Fibroblast of lung (primary cell): ENCODE results near the gene NEUROD2. TPM values are rescaled to one million over a fixed set of nuclear protein-coding genes. Genes with fewer than 3 reads are reported as not detected.

Experiments
- DNase-seq, 2 donors: peaks; one replicate each; pipeline versions ENCODE4 v3.0.0 to v3.0.0-alpha.2; 2010; ENCODE audit warnings: low read depth in 2 of 2
- H2AFZ ChIP-seq: 2 replicates; pipeline ENCODE4 v1.5.1; 2012; ENCODE audit warnings: low read length, control low read depth, inconsistent platforms
- H3K27ac ChIP-seq: 2 replicates; pipeline ENCODE4 v1.5.1; 2011; ENCODE audit warnings: low read length, control low read depth; ENCODE audit not compliant: insufficient read depth
- H3K27me3 ChIP-seq: 2 replicates; pipeline ENCODE4 v1.5.1; 2011; ENCODE audit warnings: mild to moderate bottlenecking, low read length; ENCODE audit not compliant: control insufficient read depth, insufficient read depth
- H3K36me3 ChIP-seq: 2 replicates; pipeline ENCODE4 v1.5.1; 2011; ENCODE audit warnings: low read length; ENCODE audit not compliant: control insufficient read depth, insufficient read depth
- H3K4me1 ChIP-seq: 2 replicates; pipeline ENCODE4 v1.5.1; 2011; ENCODE audit warnings: low read length; ENCODE audit not compliant: control insufficient read depth, insufficient read depth; ENCODE audit errors: extremely low read depth
- H3K4me2 ChIP-seq: 2 replicates; pipeline ENCODE4 v1.5.1; 2011; ENCODE audit warnings: low read length, control low read depth; ENCODE audit not compliant: insufficient read depth; ENCODE audit errors: extremely low read depth
- H3K4me3 ChIP-seq, 4 experiments: fragments of 200-600 bp in 1 of 4; sonication (generic) in 1 of 4; replicated peaks in 1 of 4; 2 replicates each; pipeline ENCODE4 v1.5.1; 2011 to 2016; ENCODE audit warnings: low read length in 4 of 4, low read depth in 3 of 4, mild to moderate bottlenecking in 3 of 4, control low read depth in 2 of 4, inconsistent platforms in 1 of 4, mixed read lengths in 1 of 4; ENCODE audit not compliant: insufficient read depth in 1 of 4; ENCODE audit errors: control extremely low read depth in 1 of 4
- H3K79me2 ChIP-seq: 2 replicates; pipeline ENCODE4 v1.5.1; 2012; ENCODE audit warnings: mild to moderate bottlenecking, low read length, inconsistent platforms; ENCODE audit not compliant: control insufficient read depth, insufficient read depth
- H3K9ac ChIP-seq: 2 replicates; pipeline ENCODE4 v1.5.1; 2011; ENCODE audit warnings: mild to moderate bottlenecking, low read length, control low read depth; ENCODE audit not compliant: insufficient read depth
- H3K9me3 ChIP-seq: 2 replicates; pipeline ENCODE4 v1.5.1; 2012; ENCODE audit warnings: low read depth, low read length; ENCODE audit not compliant: control insufficient read depth, insufficient read depth
- H4K20me1 ChIP-seq: 2 replicates; pipeline ENCODE4 v1.5.1; 2011; ENCODE audit warnings: low read length; ENCODE audit not compliant: control insufficient read depth, insufficient read depth; ENCODE audit errors: extremely low read depth
- CTCF ChIP-seq, 2 donors: IDR thresholded peaks in 1 of 2; conservative IDR thresholded peaks in 1 of 2; 1 replicate in 1 of 2; 2 replicates in 1 of 2; pipeline ENCODE4 v1.5.1; 2011 to 2012; ENCODE audit warnings: low read length in 2 of 2, control low read depth in 1 of 2, inconsistent platforms in 1 of 2, low read depth in 1 of 2, mild to moderate bottlenecking in 1 of 2
- EZH2 ChIP-seq: IDR thresholded peaks from 2 replicates; pipeline ENCODE4 v1.5.1; 2012; ENCODE audit warnings: low read length, control low read depth, mild to moderate bottlenecking; ENCODE audit errors: missing control alignments
- polyA plus RNA-seq, 2 donors: library from polyadenylated mRNA; depleted of rRNA in 1 of 2; stranded (reverse) in 1 of 2; unstranded in 1 of 2; fragments of >200 nt; gene quantifications; 2 replicates each; pipeline ENCODE4 v1.2.1, GENCODE V29; 2011 to 2012; ENCODE audit warnings: missing spikeins in 1 of 2
- total RNA-seq: library from RNA; depleted of rRNA; stranded (reverse); fragments of >200 nt; gene quantifications from 2 replicates; pipeline ENCODE4 v1.2.1, GENCODE V29; 2014

NEUROD2 gene
- total and polyA plus RNA-seq, 2 donors (not counting 1 experiment from before 2014, with no cell fraction given), result not detected

- no peak overlapping the region for H2AFZ ChIP-seq
- H3K4me3 ChIP-seq, result no peak overlapping the region
- no peaks in the 10 kb centered on the region for H3K36me3 ChIP-seq
- H3K79me2 ChIP-seq, result peaks cover 20% of the 10 kb centered on the region
- H3K27me3 ChIP-seq, result no peaks in the 10 kb centered on the region
- no peak for TF ChIP-seq EZH2
- no peak for TF ChIP-seq CTCF (conservative IDR thresholded peaks at IDR 0.05 in 1 of 2, IDR thresholded peaks at IDR 0.05 in 1 of 2; ENCODE audit: low read depth in 1 of 2, low read length in 2 of 2)
- DNase-seq, result peak in 1 of 2 donors; percentile 57
- H3K4me2 ChIP-seq, result no peak overlapping the region
- no peak overlapping the region for H3K9ac ChIP-seq
- no peaks in the 10 kb centered on the region for H3K9me3 ChIP-seq
- no peak overlapping the region for H3K27ac ChIP-seq
- H3K4me1 ChIP-seq, result peaks cover 12% of the 10 kb centered on the region
- H4K20me1 ChIP-seq, result peaks cover 1% of the 10 kb centered on the region
Observed at GRCh38 chr17:39643271-39643670, 35.6 kb upstream of the NEUROD2 start.

- no peaks in the 10 kb centered on the region for H3K36me3 ChIP-seq
- H3K9ac ChIP-seq, result no peak overlapping the region
- H3K9me3 ChIP-seq, result no peaks in the 10 kb centered on the region
- H2AFZ ChIP-seq, result no peak overlapping the region
- H4K20me1 ChIP-seq, result peaks cover 1% of the 10 kb centered on the region
- H3K4me1 ChIP-seq, result peaks cover 16% of the 10 kb centered on the region
- H3K27ac ChIP-seq, result no peak overlapping the region
- H3K27me3 ChIP-seq, result no peaks in the 10 kb centered on the region
- no peak for TF ChIP-seq EZH2
- DNase-seq, result no peak
- no peak overlapping the region for H3K4me3 ChIP-seq
- peaks cover 25% of the 10 kb centered on the region for H3K79me2 ChIP-seq
- H3K4me2 ChIP-seq, result no peak overlapping the region
Observed at GRCh38 chr17:39642291-39643074, 34.8 kb upstream of the NEUROD2 start.

- TF ChIP-seq EZH2 (no peak), CTCF (conservative IDR thresholded peaks at IDR 0.05 in 1 of 2, IDR thresholded peaks at IDR 0.05 in 1 of 2; ENCODE audit: low read depth in 1 of 2, low read length in 2 of 2) (no peak)
- no peaks in the 10 kb centered on the region for H3K36me3 ChIP-seq
- H3K9ac ChIP-seq, result no peak overlapping the region
Observed at GRCh38 chr17:39641883-39642282, 34.2 kb upstream of the NEUROD2 start.

More at GRCh38 chr17:39641883-39642282, 34.2 kb upstream of the NEUROD2 start:
- Histone ChIP-seq H4K20me1 (peaks cover 1% of the 10 kb centered on the region), H3K4me3 (no peak overlapping the region), H3K27me3 (no peaks in the 10 kb centered on the region), H2AFZ (no peak overlapping the region), H3K4me1 (peaks cover 16% of the 10 kb centered on the region), H3K27ac (no peak overlapping the region), H3K4me2 (no peak overlapping the region), H3K9me3 (no peaks in the 10 kb centered on the region), H3K79me2 (peaks cover 28% of the 10 kb centered on the region)
- DNase-seq, result no peak
